Breast epithelium (tissue), 3 donors: ENCODE data around the gene HMGCS1.
"Not testable (repeated sequence)": the region's sequence is repeated elsewhere in the genome, so short reads cannot be mapped to it uniquely, and the experiment has no call there.

Source experiments
- POLR2A ChIP-seq: fragments of 450-650 bp; IDR thresholded peaks from one replicate; pipeline ENCODE4 v1.6.1; 2016; ENCODE audit warnings: antibody characterized with exemption, mild to moderate bottlenecking, moderate library complexity
- TF ChIP-seq, protein P1 (sequence below), 3 donors: fragments of 450-650 bp; IDR thresholded peaks; one replicate each; pipeline ENCODE4 v1.5.1; 2016 to 2017; ENCODE audit warnings: antibody characterized with exemption in 3 of 3, mild to moderate bottlenecking in 3 of 3, moderate library complexity in 3 of 3

DNA sequence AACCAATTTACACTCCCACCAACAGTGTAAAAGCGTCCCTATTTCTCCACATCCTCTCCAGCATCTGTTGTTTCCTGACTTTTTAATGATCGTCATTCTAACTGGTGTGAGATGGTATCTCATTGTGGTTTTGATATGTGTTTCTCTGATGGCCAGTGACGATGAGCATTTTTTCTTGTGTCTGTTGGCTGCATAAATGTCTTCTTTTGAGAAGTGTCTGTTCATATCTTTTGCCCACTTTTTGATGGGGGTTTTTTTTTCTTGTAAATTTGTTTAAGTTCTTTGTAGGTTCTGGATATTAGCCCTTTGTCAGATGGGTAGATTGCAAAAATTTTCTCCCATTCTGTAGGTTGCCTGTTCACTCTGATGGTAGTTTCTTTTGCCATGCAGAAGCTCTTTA, 10.3 kb upstream of the HMGCS1 start:
- not testable (repeated sequence) for TF ChIP-seq POLR2A
- TF ChIP-seq, protein P1, sequence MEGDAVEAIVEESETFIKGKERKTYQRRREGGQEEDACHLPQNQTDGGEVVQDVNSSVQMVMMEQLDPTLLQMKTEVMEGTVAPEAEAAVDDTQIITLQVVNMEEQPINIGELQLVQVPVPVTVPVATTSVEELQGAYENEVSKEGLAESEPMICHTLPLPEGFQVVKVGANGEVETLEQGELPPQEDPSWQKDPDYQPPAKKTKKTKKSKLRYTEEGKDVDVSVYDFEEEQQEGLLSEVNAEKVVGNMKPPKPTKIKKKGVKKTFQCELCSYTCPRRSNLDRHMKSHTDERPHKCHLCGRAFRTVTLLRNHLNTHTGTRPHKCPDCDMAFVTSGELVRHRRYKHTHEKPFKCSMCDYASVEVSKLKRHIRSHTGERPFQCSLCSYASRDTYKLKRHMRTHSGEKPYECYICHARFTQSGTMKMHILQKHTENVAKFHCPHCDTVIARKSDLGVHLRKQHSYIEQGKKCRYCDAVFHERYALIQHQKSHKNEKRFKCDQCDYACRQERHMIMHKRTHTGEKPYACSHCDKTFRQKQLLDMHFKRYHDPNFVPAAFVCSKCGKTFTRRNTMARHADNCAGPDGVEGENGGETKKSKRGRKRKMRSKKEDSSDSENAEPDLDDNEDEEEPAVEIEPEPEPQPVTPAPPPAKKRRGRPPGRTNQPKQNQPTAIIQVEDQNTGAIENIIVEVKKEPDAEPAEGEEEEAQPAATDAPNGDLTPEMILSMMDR (IDR thresholded peaks at IDR 0.05) = not testable (repeated sequence)
